GM18870 (cell line): Measurements from ENCODE around the gene RINL.
"Not testable (repeated sequence)": the region's sequence is repeated elsewhere in the genome, so short reads cannot be mapped to it uniquely, and the experiment has no call there.

Experiments used
- ATAC-seq: cut with Tn5 transposase; IDR thresholded peaks from one replicate; pipeline ENCODE4 v1.9.1; 2021; ENCODE audit warnings: moderate library complexity; ENCODE audit not compliant: unreplicated experiment

The RINL gene

DNA sequence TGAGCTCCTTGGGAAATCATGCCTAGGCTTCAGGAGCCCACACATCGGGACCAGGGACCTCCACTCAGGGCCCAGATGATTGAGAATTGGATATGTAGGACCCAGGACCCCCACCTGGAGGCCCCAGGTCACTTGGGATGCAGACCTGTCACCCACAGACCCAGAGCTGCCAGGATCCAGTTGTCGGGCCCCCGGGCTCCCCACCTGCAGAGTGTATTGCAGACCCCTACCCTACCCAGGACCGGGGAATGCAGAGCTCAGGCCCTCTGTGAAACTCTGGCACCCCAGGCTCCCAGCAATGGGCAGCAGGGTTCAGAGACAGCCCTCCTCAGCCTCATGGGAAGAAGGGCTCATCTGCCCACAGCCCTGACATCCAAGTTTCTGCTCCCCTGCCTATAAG lies 27.5 kb upstream of the RINL start:
- no peak for ATAC-seq

DNA sequence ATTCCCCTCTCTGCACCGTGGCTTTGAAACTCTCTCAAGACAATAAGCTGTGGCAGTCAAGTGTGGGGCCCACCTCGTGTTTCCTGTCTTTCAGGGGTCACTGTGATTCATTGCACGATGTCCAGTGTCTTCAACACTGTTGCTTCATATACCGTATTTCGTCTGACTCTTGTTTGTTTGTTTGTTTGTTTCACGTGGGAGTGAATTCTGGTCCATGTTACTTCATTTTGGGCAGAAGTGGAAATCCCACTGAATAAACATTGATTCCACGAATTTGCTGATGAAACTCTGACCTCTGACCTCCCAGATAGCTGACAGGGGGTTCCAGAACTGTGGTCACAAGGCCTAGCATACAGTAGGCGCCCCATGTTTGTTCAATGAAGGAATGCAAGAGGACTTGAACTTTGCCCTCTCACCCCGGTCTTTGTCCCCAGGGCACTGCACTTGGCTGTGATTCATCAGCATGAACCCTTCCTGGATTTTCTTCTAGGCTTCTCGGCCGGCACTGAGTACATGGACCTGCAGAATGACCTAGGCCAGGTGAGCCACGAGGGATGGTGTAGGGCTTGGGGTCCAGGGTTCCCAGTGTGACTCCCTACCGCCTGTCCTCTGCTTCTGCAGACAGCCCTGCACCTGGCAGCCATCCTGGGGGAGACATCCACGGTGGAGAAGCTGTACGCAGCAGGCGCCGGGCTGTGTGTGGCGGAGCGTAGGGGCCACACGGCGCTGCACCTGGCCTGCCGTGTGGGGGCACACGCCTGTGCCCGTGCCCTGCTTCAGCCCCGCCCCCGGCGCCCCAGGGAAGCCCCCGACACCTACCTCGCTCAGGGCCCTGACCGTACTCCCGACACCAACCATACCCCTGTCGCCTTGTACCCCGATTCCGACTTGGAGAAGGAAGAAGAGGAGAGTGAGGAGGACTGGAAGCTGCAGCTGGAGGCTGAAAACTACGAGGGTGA lies 26.8 kb upstream of the RINL start:
- ATAC-seq: no peak

DNA sequence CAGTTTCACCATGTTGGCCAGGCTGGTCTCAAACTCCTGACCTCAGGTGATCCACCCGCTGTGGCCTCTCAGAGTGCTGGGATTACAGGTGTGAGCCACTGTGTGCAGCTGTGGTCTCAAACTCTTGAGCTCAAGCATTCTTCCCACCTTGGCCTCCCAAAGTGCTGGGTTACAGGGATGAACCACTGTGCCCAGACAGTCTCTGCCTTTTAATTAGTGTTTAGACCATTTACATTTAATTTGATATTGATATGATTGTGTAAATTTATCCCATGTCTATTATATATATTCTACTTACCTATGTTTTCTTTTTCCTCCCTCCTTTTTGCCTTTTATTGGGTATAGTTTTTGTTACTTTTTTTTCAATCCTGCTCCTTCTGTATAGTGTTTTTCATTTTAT lies 23.6 kb upstream of the RINL start:
- no peak for ATAC-seq

DNA sequence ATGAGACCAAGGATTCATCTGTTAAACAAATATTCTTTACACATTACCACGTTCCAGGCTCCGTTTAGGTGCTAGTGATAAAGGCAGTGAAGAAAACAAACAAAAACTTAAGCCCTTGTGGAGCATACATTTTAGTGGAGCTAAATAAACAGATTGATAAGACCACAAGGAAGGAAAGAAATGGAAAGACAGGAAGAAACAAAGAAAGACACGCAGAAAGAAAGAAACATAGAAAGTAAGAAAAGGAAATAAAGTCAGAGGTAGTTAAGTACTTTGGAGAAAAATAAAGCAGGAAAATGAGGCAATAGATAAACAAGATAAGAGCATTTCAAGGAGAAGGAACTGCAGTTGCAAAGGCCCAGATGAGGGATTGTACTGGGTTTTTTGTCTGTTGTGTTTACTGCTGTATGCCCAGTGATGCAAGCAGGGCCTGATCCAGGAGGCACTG lies 22.7 kb upstream of the RINL start:
- ATAC-seq: no peak

DNA sequence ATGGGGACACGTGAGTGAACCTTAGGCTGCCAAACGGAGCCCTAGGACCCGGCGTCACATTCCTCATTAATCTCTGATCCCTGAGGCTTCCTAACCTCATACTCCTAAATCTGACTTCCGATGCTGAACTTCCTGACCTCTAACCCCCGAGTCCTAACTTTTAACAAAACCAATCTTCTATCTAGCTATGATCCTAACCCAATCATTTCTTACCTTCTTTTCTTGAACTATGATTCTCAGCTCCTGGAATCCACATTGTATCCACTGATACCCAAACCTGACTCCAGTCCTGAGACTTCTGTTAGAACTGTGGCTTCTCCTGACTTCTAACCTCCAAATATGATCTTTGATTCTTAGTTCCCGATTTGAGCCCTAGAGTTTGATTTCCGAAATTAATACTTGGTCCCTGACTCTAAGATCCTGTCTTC lies 22.1 kb upstream of the RINL start:
- ATAC-seq: no peak

DNA sequence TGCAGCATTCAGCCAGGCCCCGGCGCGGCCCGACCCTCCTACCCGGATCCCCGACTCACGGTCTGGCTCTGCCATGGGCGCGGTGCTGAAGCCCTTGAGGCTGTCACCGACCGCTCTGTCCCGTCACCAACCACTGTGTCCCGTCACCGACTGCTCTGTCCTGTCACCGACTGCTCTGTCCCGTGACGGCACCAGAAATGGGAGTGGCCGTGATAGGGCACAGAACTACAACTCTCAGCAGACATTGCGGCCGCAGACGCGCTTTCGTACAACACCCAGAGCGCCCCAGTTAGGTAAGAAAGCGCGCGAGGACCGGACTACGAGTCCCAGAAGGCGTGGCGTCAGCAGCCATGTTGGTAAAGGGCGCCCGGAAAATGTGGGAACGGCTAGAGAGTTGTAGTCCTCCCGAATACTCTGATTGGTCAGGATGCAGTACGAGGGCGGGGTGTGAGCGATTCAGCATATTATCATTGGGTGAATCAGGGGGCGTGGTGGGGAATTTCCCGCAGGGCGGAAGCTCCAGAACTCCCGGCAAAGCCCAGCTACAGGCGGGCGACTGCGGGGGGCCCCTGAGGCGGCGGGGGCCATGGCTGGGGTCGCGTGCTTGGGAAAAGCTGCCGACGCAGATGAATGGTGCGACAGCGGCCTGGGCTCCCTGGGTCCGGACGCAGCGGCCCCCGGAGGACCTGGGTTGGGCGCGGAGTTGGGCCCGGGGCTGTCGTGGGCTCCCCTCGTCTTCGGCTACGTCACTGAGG lies 21.5 kb upstream of the RINL start, which contains the start of the genes NFKBIB and SIRT2:
Gene NFKBIB (plus strand): TSS at position 523 of the 755 bp plus-strand sequence. CDS start 64 bp downstream, at position 587.
Gene SIRT2 (minus strand): TSS at position 172 of the 755 bp plus-strand sequence. CDS start 97 bp downstream, at position 75.
- ATAC-seq: peak; percentile 91

DNA sequence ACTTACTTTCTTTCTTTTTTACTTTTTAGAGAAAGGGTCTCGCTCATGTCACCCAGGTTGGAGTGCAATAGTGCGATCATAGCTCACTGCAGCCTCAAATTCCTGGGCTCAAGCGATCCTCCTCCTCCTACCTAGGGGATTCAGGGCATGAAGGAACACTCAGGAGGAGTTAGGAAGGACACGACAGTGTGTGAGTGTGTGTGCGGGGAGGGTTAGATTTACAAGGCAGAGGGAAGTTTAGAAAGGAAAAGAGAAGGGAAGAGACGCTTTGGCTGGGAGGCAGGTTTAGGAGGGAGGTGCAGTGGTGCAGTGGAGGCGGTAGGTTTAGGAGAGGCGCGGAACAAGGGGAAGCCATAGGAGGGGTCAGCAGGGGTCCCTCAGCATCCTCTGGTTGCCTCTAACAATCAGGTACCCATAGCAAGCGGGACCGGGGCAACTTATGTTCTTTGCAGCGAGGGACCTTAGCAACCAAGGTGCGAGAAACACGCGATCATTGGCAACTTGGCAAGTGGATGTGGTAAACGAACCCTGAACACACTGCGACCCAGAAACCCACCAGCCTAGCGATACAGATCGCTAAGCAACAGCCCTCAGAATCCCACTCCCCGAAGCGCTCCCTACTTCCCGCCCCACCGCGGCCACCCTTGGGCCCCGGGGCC lies 20.8 kb upstream of the RINL start:
- ATAC-seq: no peak

DNA sequence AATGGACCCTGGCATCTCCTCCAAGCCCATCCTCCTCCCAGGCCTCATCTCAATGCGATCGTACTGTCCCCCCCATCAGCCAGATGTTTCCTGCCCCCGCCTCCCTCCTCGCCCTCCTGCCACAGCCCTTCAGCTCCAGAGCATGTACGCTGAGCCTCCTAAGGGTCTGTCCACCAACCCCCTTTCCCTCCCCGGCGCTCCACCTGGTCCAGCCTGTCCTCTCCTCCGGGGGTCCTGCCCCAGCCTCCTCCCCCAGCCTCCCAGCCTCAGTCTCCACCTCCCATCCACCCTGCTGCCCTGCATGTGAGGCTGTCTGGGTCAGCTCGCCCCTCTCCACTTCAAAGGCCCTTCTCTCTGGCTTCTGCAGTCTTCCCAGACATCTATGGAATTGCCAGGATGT lies 16.9 kb upstream of the RINL start:
- ATAC-seq: no peak

DNA sequence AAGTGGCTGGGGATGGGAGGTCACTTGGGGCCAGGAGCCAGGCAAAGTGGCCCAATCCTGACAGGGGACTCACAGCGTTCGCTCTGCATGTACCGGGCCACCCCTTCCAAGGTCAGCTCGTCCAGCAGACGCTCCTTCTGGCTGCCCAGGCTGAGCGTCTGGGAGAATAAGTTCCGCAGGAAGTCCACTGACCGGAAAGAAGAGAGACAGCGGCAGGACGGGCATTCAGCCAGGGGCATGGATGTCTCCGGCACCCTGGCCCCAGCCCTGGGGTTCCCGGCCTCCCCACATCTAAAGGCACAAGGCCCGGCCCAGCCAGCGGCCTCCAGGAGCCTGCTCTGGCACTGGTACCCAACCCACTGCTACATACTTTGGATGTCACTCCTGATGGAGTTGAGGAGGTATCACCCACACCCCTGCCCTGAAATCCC lies 15.3 kb upstream of the RINL start:
- no peak for ATAC-seq

DNA sequence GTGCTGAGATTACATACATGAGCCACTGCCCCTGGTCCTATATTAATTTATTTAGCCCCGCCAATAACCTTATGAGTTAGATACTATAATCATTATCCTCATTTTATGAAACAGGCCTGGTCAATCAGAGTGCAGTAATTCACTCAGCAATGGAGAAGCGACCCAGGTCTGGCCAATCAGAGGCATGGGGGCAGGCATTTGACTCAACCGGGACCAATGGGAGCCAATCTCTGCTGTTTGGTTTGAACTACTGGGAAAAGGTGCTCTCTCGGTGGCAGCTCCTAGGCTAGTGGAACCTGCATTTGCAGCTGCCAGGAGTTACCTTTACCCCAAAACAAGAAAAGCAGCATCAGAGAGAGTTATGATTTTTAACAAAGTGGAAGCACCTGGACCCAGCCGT lies 14.8 kb upstream of the RINL start:
- no peak for ATAC-seq

DNA sequence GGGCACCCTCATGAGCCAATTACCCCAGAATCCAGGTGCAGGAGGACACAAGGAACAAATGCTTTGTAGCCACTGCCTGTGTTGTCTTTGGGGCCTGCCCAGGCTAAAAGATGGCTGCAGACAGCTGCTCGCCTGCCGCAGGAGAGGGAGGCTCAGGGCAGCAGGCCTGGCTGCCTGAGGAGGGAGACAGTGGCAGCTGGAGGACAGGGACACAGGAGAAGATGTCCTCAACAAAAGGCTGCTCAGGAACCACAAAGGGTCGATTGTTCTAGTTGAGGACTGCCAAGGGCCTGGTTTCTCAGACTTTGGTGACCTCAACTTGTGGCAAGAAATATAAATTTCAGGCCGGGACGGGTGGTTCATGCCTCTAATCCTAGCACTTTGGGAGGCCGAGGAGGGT lies 13.7 kb upstream of the RINL start:
- no peak for ATAC-seq

DNA sequence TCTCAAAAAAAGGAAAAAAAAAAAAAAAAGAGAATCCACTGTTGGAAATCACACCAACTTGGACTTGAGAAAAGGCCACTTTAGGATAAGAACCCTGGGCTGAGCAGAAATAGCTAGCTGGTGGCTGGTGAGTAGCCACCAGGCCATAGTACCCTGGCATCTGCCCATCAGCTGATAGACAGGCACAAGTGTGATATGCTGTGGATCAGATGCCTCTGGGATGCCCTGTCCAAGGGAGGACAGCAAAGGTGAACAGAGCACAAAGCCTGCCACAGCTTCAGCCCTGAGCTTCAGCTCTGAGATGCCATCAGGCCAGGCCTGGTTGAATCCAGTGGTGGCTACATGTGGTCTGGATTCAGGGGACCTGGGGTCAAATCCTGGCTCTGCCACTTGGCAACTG lies 12.6 kb upstream of the RINL start:
- no peak for ATAC-seq

DNA sequence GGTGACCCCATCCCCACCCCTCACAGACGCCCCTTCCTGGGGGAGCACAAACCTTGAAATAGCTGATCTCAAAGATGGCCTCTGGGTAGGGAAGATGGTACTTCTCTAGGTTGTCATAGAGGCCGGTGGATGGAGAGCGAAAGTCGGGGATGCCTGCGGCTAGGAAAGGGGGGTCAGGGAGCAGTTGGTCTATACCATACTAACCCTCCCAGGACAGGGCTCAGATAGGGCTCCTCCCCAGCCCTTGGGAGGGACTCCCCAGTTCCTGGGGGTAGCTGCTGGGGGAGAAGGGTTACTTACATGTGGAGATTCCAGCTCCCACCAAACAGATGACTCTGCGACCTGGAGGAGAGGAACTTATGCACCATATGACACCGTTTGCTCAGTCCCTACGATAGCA lies 11.7 kb upstream of the RINL start:
- ATAC-seq: no peak

DNA sequence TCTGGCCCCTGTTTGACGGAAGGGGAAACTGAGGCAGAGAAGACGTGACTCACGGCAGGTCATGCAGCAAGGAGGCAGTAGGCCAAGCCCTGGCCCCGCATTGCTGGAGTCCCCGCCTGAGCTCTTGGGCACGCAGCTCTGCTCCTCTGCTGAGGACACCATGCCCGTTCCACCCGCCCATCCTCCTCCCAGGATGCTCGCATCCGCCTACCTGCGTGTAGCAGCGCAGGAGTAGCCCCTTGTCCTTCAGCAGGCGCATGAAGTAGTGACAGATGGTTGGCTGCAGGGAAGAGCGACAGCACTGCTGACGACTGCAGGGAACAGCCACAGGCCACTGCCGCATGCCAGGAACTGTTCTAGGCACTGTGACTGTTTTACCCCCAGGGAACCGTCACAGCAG lies 10.8 kb upstream of the RINL start:
- ATAC-seq: no peak

DNA sequence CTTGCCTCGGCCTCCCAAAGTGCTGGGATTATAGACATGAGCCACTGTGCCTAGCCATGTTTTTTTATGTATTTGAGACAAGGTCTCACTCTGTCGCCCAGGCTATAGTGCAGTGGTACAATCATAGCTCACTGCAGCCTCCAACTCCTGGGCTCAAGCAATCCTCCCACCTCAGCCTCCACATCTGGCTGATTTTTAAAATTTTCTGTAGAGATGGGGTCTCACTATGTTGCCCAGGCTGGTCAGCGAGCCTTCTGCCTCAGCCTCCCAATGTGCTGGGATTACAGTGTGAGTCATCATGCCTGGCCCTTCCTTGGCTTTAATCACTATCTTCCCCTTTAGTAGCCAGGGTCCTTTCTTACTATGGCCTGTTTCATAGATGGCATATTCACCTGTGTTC lies 6.6 kb upstream of the RINL start:
- not testable (repeated sequence) for ATAC-seq

DNA sequence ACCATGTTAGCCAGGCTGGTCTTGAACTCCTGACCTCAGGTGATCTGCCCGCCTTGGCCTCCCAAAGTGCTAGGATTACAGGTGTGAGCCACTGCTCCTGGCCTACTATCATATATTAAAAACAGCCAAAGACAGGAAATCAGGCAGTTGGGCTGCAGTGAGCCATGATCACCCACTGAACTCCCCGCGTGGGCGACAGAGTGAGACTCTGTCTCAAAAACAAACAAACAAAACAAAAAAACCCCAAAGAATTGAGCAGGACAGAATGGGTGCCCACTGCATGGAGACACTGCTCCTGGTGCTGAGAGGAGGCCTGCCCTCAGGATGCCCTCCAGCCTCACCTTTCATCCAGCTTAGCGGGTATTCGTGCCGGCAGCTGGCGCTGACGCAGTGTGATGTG lies 5.2 kb upstream of the RINL start:
- no peak for ATAC-seq

DNA sequence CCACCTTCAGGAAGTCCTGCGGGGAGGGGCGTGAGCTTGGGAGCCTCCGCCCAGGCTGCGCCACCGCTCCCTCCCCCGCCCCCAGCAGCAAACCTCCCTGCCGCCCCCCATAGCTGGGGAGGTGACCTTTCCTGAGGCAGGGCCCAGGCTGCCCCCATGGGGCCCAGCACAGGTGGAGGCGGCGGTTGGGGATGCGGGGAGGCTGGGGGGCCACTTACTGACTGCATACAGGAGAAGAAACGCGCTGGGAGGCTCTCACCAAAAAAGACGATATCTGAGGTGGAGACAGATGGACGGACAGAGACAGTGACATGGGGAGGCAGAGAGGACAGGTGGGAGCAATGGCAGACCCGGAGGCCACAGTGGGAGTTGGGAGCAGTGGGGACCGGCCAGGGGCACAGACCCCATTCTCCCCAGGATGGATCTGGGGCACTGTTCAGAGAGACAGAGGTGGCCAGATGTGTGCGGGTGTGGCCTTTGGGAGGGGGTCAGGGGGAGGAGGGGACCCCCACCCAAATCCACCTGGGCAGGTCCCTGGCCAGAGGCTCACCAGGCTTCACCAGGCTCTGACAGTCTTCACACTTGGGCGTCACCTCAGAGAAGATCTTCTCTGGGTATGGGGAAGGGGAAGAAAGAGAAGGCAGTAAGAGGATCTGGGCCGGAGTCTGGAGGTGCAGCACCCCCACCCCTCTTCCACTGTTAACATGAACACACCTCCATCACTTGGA lies 3.0 kb upstream of the RINL start:
- ATAC-seq: no peak

DNA sequence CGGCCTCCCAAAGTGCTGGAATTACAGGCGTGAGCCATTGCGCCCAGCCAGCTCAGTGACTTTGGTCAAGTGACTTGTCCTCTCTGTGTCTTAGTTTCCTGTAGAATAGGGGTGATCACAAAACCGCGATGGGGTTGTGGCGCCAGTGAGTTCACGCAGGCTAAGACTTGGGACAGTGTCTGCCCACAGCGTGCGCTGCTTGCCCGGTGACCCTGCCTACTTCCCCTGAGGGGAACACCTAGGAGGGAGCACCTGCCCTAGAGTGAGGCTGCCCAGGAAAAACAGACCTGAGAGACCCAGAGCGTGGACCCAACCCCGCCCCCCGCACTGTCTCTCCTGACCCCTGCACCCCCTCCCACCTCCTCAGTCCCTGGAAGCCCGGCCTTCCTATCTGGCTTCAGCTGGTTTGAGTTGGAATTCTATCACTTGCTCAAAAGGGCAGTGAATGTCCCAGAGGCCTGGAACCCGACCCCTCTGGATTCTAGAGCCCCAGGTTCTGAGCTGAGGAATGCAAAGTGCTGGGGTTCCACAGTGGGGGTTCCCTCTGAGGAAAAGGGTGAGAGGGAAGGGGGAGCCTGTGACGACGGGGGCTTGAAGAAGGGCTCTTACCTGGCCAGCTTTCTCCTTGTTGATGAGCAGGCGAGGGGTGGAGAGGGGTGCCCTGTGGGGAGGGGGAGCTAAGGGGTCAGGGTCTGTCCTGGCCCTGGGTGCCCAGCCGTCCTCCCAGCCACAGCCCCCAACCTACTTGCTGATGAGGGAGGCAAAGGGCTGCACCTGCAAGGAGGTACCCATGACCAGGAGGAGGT lies 2.2 kb upstream of the RINL start:
- ATAC-seq: no peak

DNA sequence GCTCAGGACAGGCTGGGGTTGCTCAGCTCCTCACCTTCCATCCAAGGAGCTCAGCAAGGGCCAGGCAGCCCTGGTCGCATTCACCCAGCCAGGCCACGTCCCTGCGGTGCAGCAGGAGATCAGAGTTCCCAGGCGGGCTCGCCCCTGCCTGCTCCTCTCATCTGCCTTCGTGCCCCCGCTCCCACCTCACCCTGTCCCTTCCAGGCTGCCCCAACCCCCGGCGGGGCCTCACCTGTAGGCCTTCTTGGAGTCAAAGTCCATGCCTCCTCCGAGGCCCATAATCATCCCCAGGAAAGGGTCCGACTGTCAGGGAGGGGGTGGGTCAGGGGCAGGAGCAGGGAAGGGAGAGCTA lies 1.3 kb upstream of the RINL start:
- ATAC-seq: no peak
